GM19023 (cell line): ENCODE measurements around the gene ABCC2.
"Not testable (repeated sequence)": the region's sequence is repeated elsewhere in the genome, so short reads cannot be mapped to it uniquely, and the experiment has no call there.

ENCODE experiments used
- ATAC-seq: cut with Tn5 transposase; IDR thresholded peaks from one replicate; pipeline ENCODE4 v1.9.1; 2021; ENCODE audit warnings: mild to moderate bottlenecking, moderate library complexity; ENCODE audit not compliant: unreplicated experiment

ABCC2 gene

GRCh38 chr10:99888622-99889021, 106.2 kb downstream of the ABCC2 start:
- no peak for ATAC-seq

GRCh38 chr10:99894613-99895012, 112.2 kb downstream of the ABCC2 start:
- ATAC-seq: no peak

GRCh38 chr10:99895066-99895465, 112.6 kb downstream of the ABCC2 start:
- ATAC-seq: not testable (repeated sequence)

DNA sequence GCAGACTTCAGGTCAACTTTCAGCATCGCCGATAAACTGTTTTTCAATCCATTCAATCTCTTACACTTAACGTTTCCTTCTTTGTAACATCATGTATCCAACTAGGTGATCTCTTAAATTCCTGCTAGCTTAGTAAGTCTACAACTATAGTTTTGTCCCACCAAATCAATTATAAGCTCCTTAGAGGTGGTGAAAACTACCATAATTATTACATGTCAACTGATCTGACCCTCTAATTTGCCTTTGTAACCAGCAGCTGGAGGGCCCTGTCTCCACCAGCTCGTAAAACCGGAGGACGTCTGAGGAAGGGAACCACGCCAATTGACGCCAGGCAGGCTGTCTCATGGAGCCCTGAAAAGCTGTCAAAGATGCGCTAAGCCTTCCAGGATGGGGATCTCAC, 113.4 kb downstream of the ABCC2 start:
- no peak for ATAC-seq
